CD8-positive, alpha-beta memory T cell (primary cell): ENCODE data around the gene ZNF24. TPM values are rescaled to one million over a fixed set of nuclear protein-coding genes. Genes with fewer than 3 reads are reported as not detected.
A peak's percentile ranks its signal among the peaks of the same experiment; 100 is the strongest.

Experiments used
- CTCF ChIA-PET: fragments of 350-600 bp; sonication (Branson Sonifier 250); formaldehyde crosslinking; loops from one replicate; lab custom pipeline; 2021; ENCODE audit warnings: antibody characterized with exemption; lab: Charles Lee
- POLR2A ChIA-PET: fragments of 350-600 bp; sonication (Branson Sonifier 250); formaldehyde crosslinking; loops from one replicate; lab custom pipeline; 2021; ENCODE audit warnings: antibody characterized with exemption; lab: Charles Lee
- DNase-seq, 5 donors: peaks; one replicate each; pipeline versions ENCODE4 v3.0.0 to v3.0.0-alpha.2; 2020 to 2022; ENCODE audit warnings: mixed read lengths in 1 of 5
- H3K27ac ChIP-seq: one replicate; pipeline ENCODE4 v1.7.0; 2013; ENCODE audit warnings: low read depth, mild to moderate bottlenecking, low read length, moderate library complexity
- H3K27me3 ChIP-seq: 2 replicates; pipeline ENCODE4 v1.7.0; 2013; ENCODE audit warnings: low read length, mild to moderate bottlenecking; ENCODE audit not compliant: insufficient read depth, poor library complexity, severe bottlenecking
- H3K36me3 ChIP-seq: 2 replicates; pipeline ENCODE4 v1.7.0; 2013; ENCODE audit warnings: mild to moderate bottlenecking, low read length, moderate library complexity; ENCODE audit not compliant: insufficient read depth
- H3K4me1 ChIP-seq: 2 replicates; pipeline ENCODE4 v1.7.0; 2013; ENCODE audit warnings: mild to moderate bottlenecking, low read length, moderate library complexity; ENCODE audit not compliant: insufficient read depth
- H3K4me3 ChIP-seq: 2 replicates; pipeline ENCODE4 v1.7.0; 2013; ENCODE audit warnings: mild to moderate bottlenecking, low read length
- H3K9me3 ChIP-seq: 2 replicates; pipeline ENCODE4 v1.7.0; 2013; ENCODE audit warnings: mild to moderate bottlenecking, low read length
- H3K27ac Mint-ChIP-seq, 8 donors: one replicate each; pipeline ENCODE4 v1.8.0; 2020 to 2021; ENCODE audit warnings: mixed read lengths in 8 of 8, mild to moderate bottlenecking in 6 of 8, inconsistent platforms in 3 of 8, moderate library complexity in 3 of 8
- H3K27me3 Mint-ChIP-seq, 2 donors: one replicate each; pipeline ENCODE4 v1.8.0; 2020 to 2021; ENCODE audit warnings: mixed read lengths in 2 of 2, mild to moderate bottlenecking in 1 of 2, moderate library complexity in 1 of 2
- H3K36me3 Mint-ChIP-seq, 3 donors: one replicate each; pipeline ENCODE4 v1.8.0; 2020 to 2021; ENCODE audit warnings: mixed read lengths in 3 of 3, inconsistent platforms in 1 of 3, mild to moderate bottlenecking in 1 of 3
- H3K4me1 Mint-ChIP-seq, 3 donors: one replicate each; pipeline ENCODE4 v1.8.0; 2020 to 2021; ENCODE audit warnings: mixed read lengths in 3 of 3, inconsistent platforms in 1 of 3, mild to moderate bottlenecking in 1 of 3
- H3K4me3 Mint-ChIP-seq, 7 donors: one replicate each; pipeline ENCODE4 v1.8.0; 2020 to 2021; ENCODE audit warnings: mixed read lengths in 7 of 7, mild to moderate bottlenecking in 6 of 7, moderate library complexity in 4 of 7, inconsistent platforms in 2 of 7
- H3K9me3 Mint-ChIP-seq, 5 donors: one replicate each; pipeline ENCODE4 v1.8.0; 2020 to 2022; ENCODE audit warnings: mixed read lengths in 5 of 5, mild to moderate bottlenecking in 3 of 5, moderate library complexity in 2 of 5, inconsistent platforms in 1 of 5
- polyA plus RNA-seq: library from polyadenylated mRNA; unstranded; fragments of 300-500 nt; fragmentation: Illumina TruSeq; gene quantifications from one replicate; pipeline ENCODE4 v1.2.3, GENCODE V29; 2021
- total RNA-seq, 2 experiments: library from RNA; stranded (reverse); gene quantifications; one replicate each; pipeline ENCODE4 v1.2.3, GENCODE V29; 2021

ZNF24 gene
- total and polyA plus RNA-seq, 3 experiments from 2014 or later = 52.1 to 100 (median 52.6) TPM

DNA sequence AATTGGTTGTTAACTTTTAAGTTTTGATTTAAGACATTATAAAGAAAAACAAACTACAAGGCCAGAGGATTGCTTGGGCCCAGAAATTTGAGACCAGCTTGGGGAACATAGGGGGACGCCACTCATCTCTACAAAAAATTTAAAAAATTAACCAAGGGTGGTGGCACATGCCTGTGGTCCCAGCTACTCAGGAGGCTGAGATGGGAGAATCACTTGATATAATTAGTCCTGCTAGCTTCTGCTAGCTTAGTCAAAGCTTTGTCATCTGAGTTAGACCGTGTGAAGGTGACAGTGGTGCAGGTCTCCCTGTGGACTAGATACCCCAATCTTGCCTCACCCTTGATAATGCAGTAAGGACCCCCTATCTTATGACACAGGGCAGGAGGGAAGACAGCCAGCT, 38.9 kb upstream of the ZNF24 start:
- Histone ChIP-seq H3K36me3 (no peaks in the 10 kb centered on the region), H3K27ac (no peak overlapping the region), H3K9me3 (no peaks in the 10 kb centered on the region), H3K4me1 (no peaks in the 10 kb centered on the region), H3K4me3 (no peak overlapping the region), H3K27me3 (no peaks in the 10 kb centered on the region)
- no peaks in the 10 kb centered on the region for H3K36me3 Mint-ChIP-seq
- no peak for DNase-seq
- H3K4me1 Mint-ChIP-seq = peaks cover 6 to 10% (median 7%) of the 10 kb centered on the region in 3 donors
- peaks cover 9 to 23% of the 10 kb centered on the region in 2 donors for H3K27me3 Mint-ChIP-seq
- no peaks in the 10 kb centered on the region for H3K9me3 Mint-ChIP-seq
- no peak overlapping the region for H3K27ac Mint-ChIP-seq
- ChIA-PET CTCF (interaction anchor here (0.8 to 1.2 kb wide), 3 partner anchors 10 to 20 kb away, joined by 3 read pairs; no protein-coding TSS in a partner anchor), POLR2A (no interaction called here)
- no peak overlapping the region for H3K4me3 Mint-ChIP-seq

DNA sequence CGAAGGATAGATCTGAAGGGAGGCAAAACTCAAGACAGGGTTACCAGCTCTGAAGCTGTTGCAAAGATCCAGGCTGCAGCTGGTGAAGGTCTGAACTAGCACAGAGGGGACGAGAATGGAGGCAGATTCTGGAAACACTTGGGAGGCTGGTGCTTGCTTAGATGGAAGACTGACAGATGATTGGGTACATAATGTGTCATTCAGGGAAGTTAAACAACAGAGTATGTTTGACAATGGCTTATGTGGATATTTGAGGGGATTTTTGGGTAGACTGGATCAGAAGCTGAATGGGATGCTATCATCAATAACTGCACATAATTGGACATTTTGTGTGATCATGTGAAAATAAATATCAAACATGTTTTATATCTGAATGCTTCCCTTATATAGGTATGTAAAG, 35.2 kb upstream of the ZNF24 start:
- H3K36me3 ChIP-seq = no peaks in the 10 kb centered on the region
- peaks cover 5 to 6% of the 10 kb centered on the region in 2 donors for H3K27me3 Mint-ChIP-seq
- peaks cover 11% of the 10 kb centered on the region for H3K4me1 ChIP-seq
- CTCF ChIA-PET = interaction anchor here (1.6 kb wide), 1 partner anchor 149 kb away, joined by 3 read pairs; no protein-coding TSS in a partner anchor
- H3K9me3 ChIP-seq = no peaks in the 10 kb centered on the region
- H3K27ac Mint-ChIP-seq = no peak overlapping the region
- H3K4me1 Mint-ChIP-seq = peaks cover 6 to 10% (median 6%) of the 10 kb centered on the region in 3 donors
- H3K27ac ChIP-seq = no peak overlapping the region
- H3K36me3 Mint-ChIP-seq = peaks cover 0 to 2% (median 0%) of the 10 kb centered on the region in 3 donors
- H3K9me3 Mint-ChIP-seq = no peaks in the 10 kb centered on the region
- H3K27me3 ChIP-seq = no peaks in the 10 kb centered on the region
- H3K4me3 ChIP-seq = no peak overlapping the region
- H3K4me3 Mint-ChIP-seq = peak overlapping the region in 1 of 7 donors; percentile 15
- POLR2A ChIA-PET = no interaction called here
- no peak for DNase-seq

DNA sequence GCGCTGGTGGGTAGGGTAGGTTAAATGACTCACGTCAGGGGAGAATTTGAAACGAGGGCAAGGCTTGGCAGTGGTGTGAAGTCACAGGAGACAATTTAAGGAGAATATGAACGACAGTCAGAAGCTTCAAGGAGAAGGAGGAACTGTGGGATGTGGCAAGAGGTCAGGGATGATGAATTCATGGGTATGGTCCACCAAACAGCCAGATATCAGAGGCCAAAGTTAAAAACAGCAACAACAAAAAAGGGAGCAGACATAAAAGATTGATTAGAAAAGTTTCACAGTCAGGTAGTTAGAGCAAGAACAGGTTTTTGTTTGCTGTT, 34.3 kb upstream of the ZNF24 start:
- H3K4me3 Mint-ChIP-seq = peak overlapping the region in 5 of 7 donors; percentile 9 to 76 (median 19)
- peaks cover 6 to 10% (median 6%) of the 10 kb centered on the region in 3 donors for H3K4me1 Mint-ChIP-seq
- H3K27ac Mint-ChIP-seq = peak overlapping the region in 2 of 8 donors; percentile 1 to 19
- H3K36me3 ChIP-seq = no peaks in the 10 kb centered on the region
- peaks cover 0 to 4% (median 2%) of the 10 kb centered on the region in 3 donors for H3K36me3 Mint-ChIP-seq
- DNase-seq = no peak
- no peaks in the 10 kb centered on the region for H3K9me3 ChIP-seq
- H3K27me3 Mint-ChIP-seq = no peaks in the 10 kb centered on the region
- no peak overlapping the region for H3K27ac ChIP-seq
- H3K4me1 ChIP-seq = peaks cover 11% of the 10 kb centered on the region
- H3K27me3 ChIP-seq = no peaks in the 10 kb centered on the region
- H3K9me3 Mint-ChIP-seq = no peaks in the 10 kb centered on the region
- ChIA-PET POLR2A (no interaction called here), CTCF (no interaction called here)
- no peak overlapping the region for H3K4me3 ChIP-seq

DNA sequence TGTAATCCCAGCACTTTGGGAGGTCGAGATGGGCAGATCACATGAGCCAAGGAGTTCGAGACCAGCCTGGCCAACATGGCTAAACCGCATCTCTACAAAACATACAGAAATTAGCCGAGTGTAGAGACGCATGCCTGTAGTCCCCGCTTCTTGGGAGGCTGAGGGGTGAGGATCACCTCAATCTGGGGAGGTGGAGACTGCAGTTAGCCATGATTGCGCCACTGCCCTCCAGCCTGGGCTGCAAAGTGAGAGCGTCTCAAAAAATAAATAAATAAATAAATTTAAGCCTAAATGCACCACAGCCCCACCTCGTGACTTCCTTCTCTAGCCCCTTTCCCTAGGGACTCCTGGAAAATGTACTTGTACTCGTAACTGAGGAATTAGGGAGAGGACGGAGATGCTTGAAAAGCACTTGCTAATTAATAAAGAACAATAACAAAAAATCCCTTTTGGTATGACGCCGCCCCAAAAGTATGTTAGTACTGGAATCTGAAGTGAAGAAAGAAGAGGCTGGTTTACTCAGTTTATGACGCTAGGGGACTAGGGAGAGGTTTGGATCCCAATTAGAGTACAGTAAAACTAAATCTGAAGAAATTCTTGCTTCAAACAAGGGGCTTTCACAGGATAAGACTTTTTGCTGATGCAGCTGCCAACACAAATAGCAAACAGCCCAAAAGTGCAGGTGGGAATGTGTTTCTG, 33.8 kb upstream of the ZNF24 start:
- H3K9me3 Mint-ChIP-seq = no peaks in the 10 kb centered on the region
- H3K36me3 ChIP-seq = no peaks in the 10 kb centered on the region
- H3K4me1 Mint-ChIP-seq = peaks cover 6 to 10% (median 6%) of the 10 kb centered on the region in 3 donors
- DNase-seq = no peak
- H3K27me3 Mint-ChIP-seq = no peaks in the 10 kb centered on the region
- CTCF ChIA-PET = no interaction called here
- no peak overlapping the region for H3K4me3 ChIP-seq
- H3K27me3 ChIP-seq = no peaks in the 10 kb centered on the region
- H3K27ac ChIP-seq = no peak overlapping the region
- peaks cover 0 to 4% (median 2%) of the 10 kb centered on the region in 3 donors for H3K36me3 Mint-ChIP-seq
- peak overlapping the region in 5 of 8 donors; percentile 43 to 82 (median 61) for H3K27ac Mint-ChIP-seq
- POLR2A ChIA-PET = no interaction called here
- H3K4me1 ChIP-seq = peaks cover 11% of the 10 kb centered on the region
- H3K9me3 ChIP-seq = no peaks in the 10 kb centered on the region
- peak overlapping the region; percentile 76 to 92 (median 83) for H3K4me3 Mint-ChIP-seq

DNA sequence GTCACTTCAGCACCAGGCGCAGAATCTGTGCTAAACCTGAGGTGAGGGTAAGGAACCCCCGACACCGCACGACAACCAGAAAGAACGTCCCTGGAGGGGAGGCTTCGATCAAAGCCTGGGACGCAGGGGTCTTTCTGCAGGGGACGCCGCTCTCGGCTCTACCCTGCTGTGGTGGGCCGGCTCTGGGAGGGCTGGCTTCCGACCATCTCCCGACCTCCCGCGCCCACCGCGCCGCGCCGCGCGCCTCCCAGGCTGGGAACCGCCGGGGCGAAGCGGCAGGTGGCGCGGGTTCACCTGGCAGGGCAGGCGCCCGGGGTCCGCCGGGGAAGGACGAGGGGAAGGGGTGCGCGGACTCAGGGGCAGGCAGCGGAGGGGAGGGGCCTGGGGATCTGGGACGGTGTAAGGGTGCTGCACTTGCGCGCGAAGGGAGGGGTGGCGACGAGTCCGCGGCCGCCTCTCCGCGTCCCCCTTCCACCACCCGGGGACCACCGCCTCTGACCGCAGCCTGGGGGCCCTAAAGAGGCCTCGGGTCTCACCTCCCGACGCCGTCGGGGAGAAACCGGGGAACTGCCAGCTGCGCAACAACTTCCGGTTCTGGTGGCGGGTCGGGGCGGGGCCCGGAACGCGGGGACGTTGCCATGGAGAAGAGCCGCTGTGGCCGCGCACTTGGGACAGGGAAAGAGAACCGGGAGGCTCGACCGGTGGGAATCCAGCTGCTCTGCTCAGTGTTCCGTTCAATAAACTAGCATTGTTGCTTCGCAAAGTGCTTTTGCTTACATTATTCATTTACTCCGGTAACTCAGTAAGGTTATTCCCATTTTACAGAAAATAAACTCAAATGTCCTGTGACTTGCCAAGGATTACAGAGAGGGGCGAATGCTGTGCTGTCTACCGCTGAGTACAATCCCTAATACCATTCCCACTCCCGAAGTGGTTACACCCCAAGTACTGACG, 32.8 kb upstream of the ZNF24 start, which contains the start of gene ZNF396:
Gene ZNF396, minus strand, starts transcription at position 596 of the 954 bp plus-strand sequence. CDS start 3,045 bp downstream, outside the sequence.
- peak; percentile 49 to 83 (median 68) for DNase-seq
- H3K4me1 Mint-ChIP-seq = peaks cover 6 to 10% (median 6%) of the 10 kb centered on the region in 3 donors
- CTCF ChIA-PET = interaction anchor here (1.4 kb wide), 1 partner anchor 9 kb away, joined by 5 read pairs; no protein-coding TSS in a partner anchor
- H3K27me3 Mint-ChIP-seq = no peaks in the 10 kb centered on the region
- Histone ChIP-seq H3K36me3 (no peaks in the 10 kb centered on the region), H3K4me3 (peak within 1 kb of the TSS; percentile 74), H3K27ac (peak within 1 kb of the TSS; percentile 38), H3K9me3 (no peaks in the 10 kb centered on the region), H3K27me3 (no peaks in the 10 kb centered on the region), H3K4me1 (peaks cover 11% of the 10 kb centered on the region)
- peaks cover 0 to 5% (median 2%) of the 10 kb centered on the region in 3 donors for H3K36me3 Mint-ChIP-seq
- POLR2A ChIA-PET = interaction anchor here (1.0 kb wide), 1 partner anchor 10 kb away, joined by 3 read pairs; no protein-coding TSS in a partner anchor
- no peaks in the 10 kb centered on the region for H3K9me3 Mint-ChIP-seq
- peak within 1 kb of the TSS; percentile 86 to 94 (median 88) for H3K4me3 Mint-ChIP-seq
- H3K27ac Mint-ChIP-seq = peak within 1 kb of the TSS; percentile 8 to 85 (median 80)

DNA sequence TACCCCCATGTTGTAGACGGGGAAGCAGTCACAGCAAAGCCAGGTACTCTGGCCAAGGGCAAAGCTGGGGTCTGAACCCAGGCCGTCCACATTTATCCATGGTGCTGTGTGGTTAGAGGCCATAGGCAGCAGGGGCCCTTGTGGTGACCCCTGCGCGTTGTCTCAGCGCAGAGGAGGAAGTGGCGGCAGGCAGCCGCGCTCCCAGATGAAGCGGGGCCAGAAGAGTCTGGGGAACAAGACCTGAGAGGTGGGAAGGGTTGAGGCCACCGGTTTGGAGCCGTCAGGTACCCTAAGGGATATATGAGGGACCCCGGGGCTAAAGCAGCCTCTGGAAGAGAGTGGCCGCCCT, 32.1 kb upstream of the ZNF24 start:
- H3K27ac ChIP-seq = peak overlapping the region; percentile 38
- peaks cover 6 to 10% (median 6%) of the 10 kb centered on the region in 3 donors for H3K4me1 Mint-ChIP-seq

DNA sequence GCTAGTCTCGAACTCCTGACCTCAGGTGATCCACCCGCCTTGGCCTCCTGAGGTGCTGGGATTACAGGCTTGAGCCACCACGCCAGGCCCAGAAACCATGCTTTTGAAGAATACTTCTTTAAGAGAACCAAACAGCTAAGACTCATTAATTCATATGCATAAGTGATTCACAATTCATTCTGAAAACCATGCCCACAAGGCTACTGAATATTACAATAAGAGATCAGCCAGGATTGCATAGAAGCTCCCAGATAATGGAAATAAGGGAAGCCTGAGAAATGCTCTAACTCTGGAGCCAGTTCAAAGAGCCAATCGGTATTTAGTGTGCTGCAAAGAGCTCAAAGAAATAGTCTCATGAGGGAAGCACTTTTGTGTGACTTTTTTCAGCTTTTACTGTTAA, 30.5 kb upstream of the ZNF24 start:
- no peaks in the 10 kb centered on the region for H3K27me3 Mint-ChIP-seq
- H3K4me3 Mint-ChIP-seq = peak overlapping the region in 2 of 7 donors; percentile 20 to 40
- H3K27ac Mint-ChIP-seq = peak overlapping the region in 1 of 8 donors; percentile 24
- H3K4me3 ChIP-seq = no peak overlapping the region
- H3K4me1 ChIP-seq = peaks cover 11% of the 10 kb centered on the region
- H3K36me3 Mint-ChIP-seq = peaks cover 0 to 6% (median 2%) of the 10 kb centered on the region in 3 donors
- no peaks in the 10 kb centered on the region for H3K27me3 ChIP-seq
- ChIA-PET CTCF (interaction anchor here (1.6 kb wide), 1 partner anchor 12 kb away, joined by 5 read pairs; no protein-coding TSS in a partner anchor), POLR2A (no interaction called here)
- no peak for DNase-seq
- H3K36me3 ChIP-seq = no peaks in the 10 kb centered on the region
- H3K4me1 Mint-ChIP-seq = peaks cover 6 to 10% (median 6%) of the 10 kb centered on the region in 3 donors
- H3K9me3 Mint-ChIP-seq = no peaks in the 10 kb centered on the region
- H3K27ac ChIP-seq = no peak overlapping the region
- H3K9me3 ChIP-seq = no peaks in the 10 kb centered on the region

More for the DNA sequence above, 32.1 kb upstream of the ZNF24 start:
- Mint-ChIP-seq H3K27ac (peak overlapping the region in 7 of 8 donors; percentile 8 to 85 (median 81)), H3K36me3 (peaks cover 0 to 5% (median 2%) of the 10 kb centered on the region in 3 donors), H3K27me3 (no peaks in the 10 kb centered on the region), H3K9me3 (no peaks in the 10 kb centered on the region), H3K4me3 (peak overlapping the region; percentile 86 to 94 (median 88))
- ChIA-PET CTCF (interaction anchor here (1.4 kb wide), 1 partner anchor 10 kb away, joined by 5 read pairs; no protein-coding TSS in a partner anchor), POLR2A (no interaction called here)
- no peaks in the 10 kb centered on the region for H3K36me3 ChIP-seq
- no peaks in the 10 kb centered on the region for H3K27me3 ChIP-seq
- peak overlapping the region; percentile 74 for H3K4me3 ChIP-seq
- peaks cover 11% of the 10 kb centered on the region for H3K4me1 ChIP-seq
- H3K9me3 ChIP-seq = no peaks in the 10 kb centered on the region
- peak in 3 of 5 donors; percentile 8 to 47 (median 17) for DNase-seq
